GM18858 (cell line): ENCODE results near the gene MFSD6L.

Experiments used
- ATAC-seq: cut with Tn5 transposase; IDR thresholded peaks from one replicate; pipeline ENCODE4 v1.9.1; 2021; ENCODE audit not compliant: unreplicated experiment

MFSD6L gene

DNA sequence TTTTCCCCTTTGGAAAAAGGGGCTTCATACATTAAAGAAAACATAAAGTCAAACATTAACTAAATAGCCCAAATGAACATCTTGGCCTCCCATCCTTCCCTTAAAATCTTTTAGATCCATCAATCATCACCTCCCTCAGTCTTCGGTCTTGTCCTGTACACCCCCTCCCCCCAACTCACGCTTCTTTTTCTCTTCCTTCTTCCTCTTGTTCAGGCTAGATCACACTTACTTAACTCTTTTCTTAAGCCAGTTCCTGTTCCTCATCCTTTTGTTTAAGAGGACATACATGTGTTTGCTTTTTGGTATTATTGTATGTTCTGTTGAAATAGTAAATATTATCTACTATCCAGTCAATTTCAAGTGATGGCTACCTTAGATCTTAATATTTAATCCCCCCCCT, 5.5 kb downstream of the MFSD6L start:
- no peak for ATAC-seq

DNA sequence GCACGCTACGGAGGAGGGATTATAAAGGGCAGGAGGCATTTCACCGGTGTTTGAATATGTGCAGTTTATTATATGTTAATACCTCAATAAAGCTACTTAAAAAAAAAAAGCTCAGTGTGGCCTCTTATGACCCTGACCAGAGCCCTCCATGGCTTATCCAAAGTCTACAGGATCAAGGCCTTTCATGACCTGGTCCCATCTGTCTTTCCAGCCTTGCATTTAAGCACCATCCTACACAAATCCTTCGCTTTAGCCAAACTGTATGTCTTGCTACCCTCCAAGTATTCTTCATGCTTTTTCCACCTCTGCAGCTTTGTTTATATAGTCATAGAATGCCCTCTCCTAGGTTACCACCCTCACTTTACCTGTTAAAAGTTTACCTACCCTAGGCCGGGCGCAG, 6.5 kb downstream of the MFSD6L start:
- no peak for ATAC-seq

DNA sequence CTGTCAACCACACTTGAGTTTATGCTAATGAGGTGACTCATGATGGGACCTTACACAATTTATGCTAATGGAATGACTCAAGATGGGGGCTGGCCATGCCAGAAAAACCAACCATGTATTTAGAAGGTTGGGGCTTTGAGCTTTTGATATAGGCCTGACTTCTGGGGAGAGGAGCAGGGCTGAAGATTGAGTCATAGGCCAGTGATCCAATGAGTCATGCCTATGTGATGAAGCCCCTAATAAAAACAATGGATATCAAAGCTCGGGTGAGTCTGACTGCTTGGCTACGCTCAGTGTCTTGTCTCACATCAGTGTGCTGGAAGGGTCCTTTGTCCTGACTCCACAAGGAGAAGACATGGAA, 7.3 kb downstream of the MFSD6L start:
- ATAC-seq = no peak

DNA sequence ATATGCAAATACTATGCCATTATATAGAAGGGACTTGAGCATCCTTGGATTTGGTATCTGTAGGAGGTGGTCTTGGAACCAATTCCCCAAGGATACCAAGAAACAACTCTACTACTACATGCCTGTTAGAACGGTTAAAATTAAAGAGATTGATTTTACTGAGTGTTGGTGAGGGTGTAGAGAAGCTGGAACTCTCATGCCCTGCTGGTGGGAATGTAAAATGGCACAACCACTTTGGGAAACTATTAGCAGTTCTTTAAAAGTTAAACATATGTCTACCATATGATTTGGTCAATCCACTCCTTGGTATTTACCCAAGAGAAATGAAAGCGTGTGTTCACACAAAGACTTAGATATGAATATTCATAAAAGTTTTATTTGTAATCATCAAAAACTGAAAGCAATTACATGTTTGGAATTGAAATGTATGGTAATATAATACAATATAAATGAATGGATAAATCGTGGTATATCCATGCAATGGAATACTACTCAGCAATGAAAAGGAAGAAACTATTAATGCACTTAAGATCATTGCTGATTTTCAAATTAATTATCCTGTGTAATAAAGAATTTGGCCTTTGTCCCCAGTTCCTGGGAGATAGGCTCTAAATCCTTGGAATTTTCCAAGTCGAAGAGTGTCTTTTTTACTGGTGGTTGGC, 7.8 kb downstream of the MFSD6L start:
- no peak for ATAC-seq

DNA sequence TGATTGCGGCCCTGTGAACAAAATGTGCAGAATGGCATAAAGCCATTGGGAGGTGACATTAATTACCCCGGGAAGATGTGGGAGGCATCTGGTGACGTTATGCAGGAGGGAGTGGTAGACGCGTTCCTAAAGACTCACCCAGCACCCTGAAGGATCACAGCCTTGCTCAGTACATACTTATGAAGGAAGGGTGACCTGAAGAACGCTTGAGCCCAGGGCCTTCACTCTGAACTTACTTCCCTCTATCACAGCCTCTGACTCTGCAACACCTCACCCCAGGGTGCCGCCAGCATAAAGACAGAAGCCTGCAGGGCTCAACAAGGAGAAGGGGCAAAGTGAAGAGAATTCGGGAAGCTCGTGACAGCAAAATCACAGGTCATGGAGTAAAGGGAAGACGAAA, 9.4 kb downstream of the MFSD6L start:
- no peak for ATAC-seq

DNA sequence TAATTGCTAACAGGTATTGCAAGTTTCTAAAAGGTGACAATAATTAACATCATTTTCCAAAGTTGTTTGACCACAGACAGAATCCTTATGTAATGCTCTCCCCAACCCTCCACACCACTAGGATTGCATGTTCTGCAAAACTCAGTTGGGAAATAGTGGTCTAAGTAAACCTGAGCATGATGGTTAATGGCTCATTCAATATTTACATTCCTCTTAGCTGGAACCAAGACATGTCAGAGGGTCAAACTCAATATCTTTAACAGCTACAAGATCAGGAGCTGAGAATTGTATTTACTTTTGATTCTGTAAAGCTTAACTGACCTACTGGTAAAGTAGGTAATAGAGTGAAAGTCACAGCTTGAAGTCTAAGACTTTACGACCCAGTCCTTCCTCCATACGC, 10.2 kb downstream of the MFSD6L start:
- ATAC-seq = no peak

DNA sequence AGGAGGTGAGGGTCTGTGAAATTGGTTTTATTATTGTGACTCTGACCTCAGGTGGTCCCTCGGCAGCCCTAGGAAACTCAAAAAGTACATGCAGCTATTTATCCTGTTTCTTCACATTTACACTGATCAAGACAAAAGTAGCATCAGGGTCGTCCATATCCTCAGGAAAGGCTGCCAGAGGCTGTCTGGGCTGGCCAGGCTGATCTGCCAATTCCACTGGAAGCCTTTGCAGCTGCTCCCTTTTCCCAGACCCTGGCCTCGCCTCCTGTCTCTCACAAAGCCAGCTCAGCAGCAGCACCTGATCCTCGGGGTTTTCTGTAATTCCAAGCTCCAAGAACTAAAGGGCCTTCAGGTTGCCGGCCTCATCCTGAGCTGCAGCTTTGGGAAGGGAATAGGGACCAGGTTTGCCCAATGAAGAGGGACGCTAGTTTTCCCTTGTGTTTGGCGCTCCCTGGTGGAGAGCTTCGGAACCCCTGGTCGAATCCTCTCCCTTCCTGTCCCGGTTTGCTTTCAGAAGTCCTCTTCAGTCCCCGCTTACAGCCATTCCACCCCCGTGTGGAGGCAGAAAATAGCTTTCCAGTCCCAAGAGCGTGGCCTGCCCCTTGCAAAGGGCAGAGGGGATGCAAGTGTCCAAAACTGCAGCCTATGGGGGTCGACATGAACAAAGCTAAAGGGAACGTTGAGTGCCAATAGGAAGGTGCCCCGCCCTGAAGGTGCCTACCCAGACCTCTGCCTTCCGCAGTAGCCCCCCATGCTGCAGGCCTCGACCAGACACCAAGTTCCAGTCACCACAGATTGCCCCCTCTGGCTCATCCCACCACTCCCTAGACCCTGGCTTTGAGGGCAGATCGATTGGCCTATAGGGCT, 13.4 kb downstream of the MFSD6L start:
- no peak for ATAC-seq

DNA sequence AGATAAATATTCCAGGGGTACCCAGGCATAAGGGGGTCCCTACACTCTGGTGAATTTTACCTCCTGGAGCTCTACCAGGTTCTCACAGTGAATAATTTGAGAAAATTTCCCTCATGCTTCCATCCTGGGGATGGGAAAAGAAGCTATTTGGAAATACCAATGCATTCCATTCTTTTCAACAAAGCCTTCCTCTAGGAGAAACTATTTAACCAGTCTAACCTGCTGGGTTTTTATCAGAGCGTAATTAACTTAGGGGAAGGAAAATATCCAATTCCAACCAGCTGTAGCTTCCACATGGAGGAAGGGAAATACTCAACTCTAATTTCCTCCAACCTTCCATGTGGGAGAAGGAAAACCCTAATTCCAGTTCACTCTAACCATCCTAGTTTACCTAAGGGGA, 17.0 kb downstream of the MFSD6L start:
- ATAC-seq = no peak

DNA sequence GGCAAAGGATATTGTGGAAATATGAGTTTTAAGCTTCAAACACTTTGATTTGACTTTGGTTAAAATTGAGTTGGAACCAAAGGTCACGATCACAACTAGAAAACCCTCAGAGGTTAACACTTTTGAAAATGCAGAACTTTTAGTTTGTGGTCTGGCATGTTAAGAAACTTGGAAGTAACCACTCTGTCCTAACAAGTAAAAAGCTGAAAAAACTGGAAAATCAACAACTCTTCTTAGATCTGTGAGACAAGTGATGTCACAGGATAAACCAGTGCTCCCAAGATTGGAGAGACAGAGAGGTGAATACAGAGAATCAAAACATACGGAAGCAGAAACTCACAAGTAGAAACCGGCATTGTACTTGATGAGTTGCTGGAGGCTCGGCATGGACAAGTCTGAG, 17.4 kb downstream of the MFSD6L start:
- ATAC-seq = no peak

DNA sequence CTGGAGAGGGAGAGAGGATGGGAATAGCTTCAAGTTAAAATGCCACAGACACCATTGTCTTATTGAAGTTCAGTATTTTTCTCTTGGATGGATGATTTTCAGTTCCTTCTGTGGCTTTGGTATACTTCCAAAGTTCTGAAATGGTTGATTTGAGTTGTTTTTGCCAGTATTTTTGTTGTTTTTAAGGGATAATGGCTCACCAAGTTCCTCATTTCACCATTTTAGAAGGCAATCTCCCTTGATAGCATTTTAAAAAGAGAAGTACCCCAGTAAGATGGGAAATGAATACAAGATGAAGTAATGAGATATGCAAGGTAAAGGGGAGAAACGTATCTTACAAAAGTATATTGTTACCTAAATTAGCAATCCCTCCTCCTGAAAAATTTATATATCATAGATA, 22.3 kb downstream of the MFSD6L start:
- ATAC-seq = no peak

DNA sequence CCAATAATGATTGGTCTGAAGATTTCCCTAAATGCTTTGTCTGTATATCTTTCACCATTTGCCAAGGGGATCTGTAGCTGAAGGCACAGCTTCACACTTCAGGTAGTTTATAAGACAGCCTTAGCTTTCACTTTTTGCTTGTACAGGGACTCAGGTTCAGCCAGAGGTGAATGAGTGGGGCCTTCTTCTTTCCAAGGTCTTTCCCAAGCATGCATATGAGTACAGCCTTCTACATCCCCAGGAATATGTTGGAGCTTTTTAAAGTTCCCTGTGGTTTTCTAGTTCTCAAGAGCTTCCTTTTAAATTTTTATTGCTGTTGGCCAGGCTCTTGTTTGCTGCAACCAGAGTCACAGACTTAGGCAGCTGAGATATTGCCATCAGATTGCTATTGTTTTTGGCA, 22.9 kb downstream of the MFSD6L start:
- ATAC-seq = no peak

DNA sequence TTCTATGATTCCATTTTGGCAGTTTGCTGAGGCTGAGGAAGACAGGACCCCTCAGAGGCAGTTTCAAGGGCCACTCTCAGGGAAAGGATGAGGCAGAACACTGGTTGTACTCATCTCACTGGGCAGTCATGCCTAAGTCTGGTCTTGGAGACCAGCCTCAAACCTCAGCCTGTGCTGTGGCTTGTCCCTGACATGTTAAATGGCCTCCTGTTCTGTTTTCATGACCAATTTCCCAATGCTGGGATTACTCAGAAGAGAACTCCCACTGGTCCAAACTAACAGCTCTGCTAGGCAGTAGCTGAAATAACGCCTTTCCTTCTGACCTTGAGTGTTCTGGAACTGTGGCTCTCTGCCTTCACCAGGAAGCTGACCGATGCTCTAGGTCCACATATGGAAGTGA, 32.4 kb downstream of the MFSD6L start:
- no peak for ATAC-seq

DNA sequence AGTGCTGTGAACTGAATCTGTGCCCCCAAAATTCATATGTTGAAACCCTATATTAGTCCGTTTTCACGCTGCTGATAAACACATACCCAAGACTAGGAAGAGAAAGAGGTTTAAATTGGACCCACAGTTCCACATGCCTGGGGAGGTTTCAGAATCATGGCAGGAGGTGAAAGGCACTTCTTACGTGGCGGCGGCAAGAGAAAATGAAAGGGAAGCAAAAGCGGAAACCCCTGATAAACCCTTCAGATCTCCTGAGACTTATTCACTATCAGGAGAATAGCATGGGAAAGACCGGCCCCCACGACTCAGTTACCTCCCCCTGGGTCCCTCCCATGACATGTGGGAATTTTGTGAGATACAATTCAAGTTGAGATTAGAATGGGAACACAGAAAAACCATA, 37.2 kb downstream of the MFSD6L start:
- no peak for ATAC-seq

DNA sequence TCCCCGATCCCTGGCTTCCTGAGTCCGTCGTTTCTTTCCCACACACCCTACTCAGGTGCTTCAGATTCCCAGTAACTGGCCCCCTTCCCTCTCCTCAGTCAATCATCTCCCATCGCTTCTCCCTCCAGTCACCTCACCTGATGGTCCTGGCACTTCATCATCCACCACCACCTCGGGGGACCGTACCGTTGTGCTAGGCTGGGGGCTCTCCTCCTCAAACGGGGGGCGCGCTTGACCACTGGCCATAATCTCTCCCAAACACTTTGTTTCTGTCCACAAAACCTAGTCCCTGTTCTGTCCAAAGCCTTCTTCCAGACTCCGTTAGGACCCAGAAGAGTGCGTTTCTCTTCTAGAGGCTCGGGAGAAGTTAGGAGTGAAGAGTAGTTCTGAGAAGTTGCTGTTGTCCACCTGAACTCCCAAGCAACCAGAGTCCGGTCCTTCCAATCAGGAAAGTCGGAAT, 41.0 kb downstream of the MFSD6L start, which contains the start of gene SPDYE4:
TSS of gene SPDYE4 (minus strand) at position 410 of the 460 bp plus-strand sequence. CDS start at position 246, 164 bp downstream.
- no peak for ATAC-seq

DNA sequence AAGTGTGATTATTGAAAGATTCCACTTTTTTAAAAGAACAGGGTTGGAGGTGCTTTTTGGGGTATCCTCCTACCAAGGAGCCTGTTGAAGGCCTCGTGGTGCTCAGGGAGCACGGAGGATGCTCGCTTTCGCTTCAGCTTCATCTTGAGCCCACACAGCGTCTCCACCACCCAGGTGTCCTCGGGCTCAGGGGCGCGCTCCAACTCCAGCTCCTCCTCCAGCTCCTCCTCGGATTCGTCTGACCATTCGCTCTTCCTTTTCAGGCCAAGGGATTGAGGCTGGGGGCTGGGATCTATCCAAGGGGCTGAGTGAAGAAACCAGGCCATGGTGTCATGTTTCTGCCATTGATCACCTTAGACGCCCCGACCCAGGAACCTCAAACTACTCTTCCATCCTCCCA, 42.0 kb downstream of the MFSD6L start:
- ATAC-seq = no peak

DNA sequence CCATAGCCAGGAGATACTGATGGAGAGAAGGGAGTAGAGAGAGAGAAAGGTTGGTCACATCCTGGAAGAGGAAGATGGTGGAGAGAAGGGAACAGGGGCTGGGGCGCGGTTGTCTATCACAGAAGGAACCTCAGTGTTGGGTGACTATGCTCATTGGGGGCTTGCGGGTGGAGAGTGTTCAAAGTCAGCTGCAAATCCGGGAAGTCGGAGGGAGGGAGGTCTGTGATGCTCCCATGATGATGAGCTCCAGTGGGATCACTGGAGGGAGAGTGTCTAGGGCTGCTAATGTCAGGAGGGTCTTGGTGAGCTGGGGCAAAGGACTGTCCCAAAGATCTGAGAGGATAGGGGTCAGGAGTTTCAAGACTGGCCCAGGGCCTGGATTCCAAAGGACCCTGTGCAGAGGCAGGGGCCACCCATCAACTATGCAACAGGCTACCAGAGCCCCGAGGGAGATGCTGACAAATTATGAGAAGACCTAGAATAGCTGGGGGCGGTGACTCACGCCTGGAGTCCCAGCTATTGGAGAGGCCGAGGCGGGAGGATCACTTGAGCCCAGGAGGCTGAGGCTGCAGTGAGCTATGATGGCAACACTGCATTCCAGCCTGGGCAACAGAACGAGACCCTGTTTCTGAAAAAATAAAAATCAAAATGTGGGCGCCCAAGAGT, 43.4 kb downstream of the MFSD6L start:
- no peak for ATAC-seq

DNA sequence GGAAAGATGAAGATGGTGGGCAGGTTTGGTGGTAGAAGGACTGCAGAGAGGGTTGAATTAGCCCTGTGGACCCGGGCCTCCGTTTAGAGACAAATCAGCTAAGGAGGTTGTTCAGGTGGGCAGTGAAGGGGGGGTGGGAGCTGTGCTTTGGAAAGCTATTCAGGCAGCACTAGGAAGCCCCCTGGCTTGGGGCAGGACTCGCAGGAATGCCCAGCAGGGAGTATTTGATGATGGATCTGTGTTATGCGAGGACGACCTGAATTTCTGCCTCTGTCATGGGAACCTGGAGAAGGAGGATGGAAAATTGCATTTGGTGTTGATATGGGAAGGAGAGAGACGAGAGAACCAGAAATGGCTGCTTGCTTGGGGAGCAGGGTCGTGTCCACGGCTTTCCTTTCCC, 44.3 kb downstream of the MFSD6L start:
- no peak for ATAC-seq

DNA sequence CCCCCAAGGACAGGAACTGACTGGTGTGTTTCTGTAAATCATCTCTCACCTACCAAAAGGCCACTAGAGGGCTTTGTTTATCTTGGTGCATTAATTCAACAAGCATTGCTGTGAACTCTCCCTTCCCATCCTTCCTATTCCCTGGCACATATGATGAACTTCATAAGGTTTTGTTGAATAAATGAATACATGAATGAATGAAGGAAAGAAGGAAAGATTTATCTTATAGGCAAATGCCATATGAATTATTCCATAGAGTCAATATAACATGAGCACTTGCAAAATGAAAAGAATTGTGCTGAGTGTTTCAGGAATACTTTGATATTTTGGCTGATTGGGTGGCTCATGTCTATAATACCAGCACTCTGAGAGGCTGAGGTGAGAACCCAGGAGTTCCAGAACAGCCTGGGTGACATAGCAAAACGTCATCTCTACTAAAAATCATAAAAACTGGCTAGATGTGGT, 45.2 kb downstream of the MFSD6L start:
- no peak for ATAC-seq

DNA sequence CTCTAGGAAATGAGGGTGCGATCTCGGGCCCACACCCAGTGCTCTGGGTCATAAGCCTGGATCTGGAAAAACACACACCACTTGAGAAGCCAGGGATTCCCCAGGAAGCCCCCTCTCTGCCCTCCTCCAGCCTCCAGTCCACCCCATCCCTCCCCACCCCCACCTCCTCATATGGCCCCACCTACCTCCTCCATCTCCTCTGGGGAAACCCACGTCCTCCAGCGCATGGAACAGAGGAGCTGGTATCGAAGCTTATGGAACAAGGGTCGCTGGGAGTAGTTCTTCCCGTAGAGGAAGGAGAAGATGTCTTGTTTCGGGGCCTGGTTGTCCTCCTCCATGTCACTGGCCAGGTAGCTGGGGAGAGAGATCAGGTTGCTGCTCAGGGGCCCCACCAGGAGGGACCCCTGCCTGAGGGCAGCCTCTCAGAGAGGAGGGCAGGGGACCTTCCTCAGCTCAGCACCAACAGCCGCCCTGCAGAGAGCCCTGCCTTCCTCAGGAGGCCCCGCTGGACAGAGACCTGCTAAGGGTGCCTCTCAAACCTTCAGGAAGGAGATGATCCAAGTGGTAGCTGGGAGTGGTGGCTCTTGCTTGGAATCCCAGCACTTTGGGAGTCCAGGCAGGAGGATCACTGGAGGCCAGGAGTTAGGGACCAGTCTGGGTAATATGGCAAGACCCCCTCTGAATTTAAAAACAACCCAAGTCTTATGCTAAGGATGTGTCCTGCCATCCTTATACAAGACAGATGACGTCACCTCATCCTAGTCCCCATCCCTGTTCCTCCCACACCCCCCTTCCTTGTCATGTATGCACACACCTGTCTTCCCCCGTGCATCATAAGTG, 45.8 kb downstream of the MFSD6L start:
- ATAC-seq = no peak

DNA sequence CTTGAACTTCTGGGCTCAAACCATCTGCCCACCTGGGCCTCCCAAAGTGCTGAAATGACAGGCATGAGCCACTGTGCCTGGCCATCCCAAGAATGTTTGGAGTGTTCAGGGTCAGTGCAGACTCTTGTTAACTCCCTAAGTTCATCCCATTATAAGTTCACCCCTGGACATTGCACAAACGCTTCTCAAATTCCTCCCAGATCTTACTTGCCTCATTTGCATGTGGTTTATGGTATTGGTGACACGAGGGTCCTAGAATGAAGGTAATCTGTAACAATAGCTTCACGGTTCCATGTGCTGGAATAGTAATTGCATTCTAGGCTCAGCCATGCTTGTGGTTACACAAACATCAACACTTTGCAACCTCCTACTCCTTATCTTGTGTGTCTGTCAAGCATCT, 49.5 kb downstream of the MFSD6L start:
- no peak for ATAC-seq

DNA sequence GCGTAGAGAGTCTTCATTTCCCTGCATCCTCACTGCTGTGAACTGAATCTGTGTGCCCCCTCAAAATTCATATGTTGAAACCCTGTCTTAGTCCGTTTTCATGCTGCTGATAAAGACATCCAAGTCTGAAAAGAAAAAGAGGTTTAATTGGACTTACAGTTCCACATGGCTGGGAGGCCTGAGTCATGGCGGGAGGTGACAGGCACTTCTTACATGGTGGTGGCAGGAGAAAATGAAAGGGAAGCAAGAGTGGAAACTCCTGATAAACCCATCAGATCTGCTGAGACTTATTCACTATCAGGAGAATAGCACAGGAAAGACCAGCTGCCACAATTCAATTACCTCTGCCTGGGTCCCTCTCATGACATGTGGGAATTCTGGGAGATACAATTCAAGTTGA, 51.4 kb downstream of the MFSD6L start:
- ATAC-seq = no peak
